ENCODE data around the gene PPFIBP2.

The PPFIBP2 gene

DNA sequence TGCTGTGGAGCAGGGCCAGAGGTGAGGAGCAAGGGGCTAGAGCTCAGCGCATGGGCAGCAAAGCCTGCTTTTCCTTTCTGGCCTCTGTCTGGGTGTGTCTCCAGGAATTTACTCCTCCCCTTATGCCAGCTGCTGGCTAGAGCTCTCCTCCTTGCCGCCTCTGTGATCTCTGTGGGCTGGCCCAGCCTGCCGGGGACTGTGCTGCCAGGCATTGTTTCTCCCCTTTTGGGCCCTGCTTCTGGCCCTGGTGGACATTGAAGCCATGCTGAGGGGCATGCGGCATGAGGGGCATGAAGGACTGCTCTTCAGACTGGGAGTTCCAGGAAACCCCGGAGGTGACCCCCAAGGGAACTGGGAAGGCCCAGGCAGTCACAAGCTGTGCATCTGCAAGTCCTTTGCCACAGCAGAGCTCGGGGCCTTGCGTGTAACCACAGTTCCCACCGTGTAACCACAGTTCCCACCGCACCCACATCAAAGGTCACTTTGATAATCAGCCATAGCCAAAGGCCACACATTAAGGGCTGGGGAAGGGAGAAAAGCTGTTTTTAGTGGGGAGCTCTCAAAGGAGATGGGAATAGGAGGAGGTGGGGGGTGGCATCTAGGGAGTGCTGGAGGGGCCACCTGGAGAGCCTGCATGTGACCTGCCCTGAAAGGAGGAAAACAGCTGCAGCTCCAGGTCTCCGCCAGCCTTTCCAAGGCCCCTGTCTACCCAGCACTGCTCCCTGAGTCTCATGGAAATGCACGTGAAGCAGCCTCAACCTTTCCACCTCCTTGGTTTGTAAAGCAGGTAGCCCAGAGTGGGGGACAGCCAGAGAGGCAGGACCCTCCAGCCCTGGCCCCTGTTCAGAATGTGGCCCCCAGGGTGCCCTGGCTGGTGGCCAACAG is 62.3 kb downstream of the PPFIBP2 start:
- DNase-seq, result peak in 12 of 56 donors; percentile 12 to 63 (median 37)

DNA sequence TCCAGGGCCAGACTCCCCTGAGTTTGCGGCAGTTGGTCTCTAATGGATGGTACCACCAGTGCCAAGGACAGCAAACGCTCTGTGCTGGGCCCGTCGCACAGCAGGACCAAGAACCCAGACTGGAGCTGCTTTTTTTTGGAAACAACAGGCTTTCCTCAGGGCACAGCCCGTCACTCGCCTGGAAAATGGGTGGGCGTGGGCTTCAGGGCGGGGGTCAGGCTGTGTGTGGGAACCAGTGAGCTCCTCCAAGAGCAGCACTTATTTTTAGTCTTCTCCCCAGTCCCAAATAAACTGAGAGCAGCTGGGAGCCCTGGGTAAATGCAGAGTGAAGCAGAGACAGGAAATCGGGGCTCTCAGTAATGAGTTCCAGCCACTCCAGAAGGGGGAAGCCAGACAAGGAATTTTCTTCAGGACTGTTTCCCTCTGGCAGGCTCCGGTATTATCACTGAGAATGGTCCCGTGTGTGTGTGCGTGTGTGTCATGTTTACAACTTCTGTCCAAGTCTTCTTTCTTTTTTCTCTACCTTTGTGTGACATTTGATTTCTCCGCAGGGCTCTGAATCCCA is 63.0 kb downstream of the PPFIBP2 start:
- DNase-seq, result peak in 3 of 56 donors; percentile 19 to 41 (median 32)

GRCh38 chr11:7577291-7578190 is 63.7 kb downstream of the PPFIBP2 start:
- DNase-seq, result peak in 53 of 56 donors; percentile 20 to 91 (median 78)

GRCh38 chr11:7578276-7578955 is 64.6 kb downstream of the PPFIBP2 start:
- peak in 6 of 56 donors; percentile 14 to 67 (median 56) for DNase-seq

DNA sequence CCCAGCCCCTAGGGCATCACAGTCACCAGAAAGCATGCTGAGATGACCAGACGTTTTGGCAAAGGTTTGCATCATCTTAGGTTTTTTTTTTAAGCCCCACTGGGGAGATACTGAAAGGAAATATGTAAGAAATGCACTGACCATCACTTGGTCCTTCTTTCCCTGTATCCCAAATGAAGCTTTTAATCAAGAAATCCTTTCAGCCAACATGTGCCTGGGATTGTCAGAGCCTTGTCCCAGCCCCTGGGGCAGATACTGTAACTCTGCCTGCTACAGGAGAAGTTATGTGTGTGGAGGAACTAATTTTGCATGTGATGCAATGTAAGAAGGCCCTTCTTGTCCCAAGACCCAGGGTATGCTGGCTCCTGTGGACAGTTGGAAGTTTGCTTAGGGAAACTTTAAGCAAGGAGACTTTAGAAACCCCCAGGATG is 65.6 kb downstream of the PPFIBP2 start:
- no peak for DNase-seq

GRCh38 chr11:7581021-7581590 is 67.3 kb downstream of the PPFIBP2 start:
- DNase-seq, result no peak

DNA sequence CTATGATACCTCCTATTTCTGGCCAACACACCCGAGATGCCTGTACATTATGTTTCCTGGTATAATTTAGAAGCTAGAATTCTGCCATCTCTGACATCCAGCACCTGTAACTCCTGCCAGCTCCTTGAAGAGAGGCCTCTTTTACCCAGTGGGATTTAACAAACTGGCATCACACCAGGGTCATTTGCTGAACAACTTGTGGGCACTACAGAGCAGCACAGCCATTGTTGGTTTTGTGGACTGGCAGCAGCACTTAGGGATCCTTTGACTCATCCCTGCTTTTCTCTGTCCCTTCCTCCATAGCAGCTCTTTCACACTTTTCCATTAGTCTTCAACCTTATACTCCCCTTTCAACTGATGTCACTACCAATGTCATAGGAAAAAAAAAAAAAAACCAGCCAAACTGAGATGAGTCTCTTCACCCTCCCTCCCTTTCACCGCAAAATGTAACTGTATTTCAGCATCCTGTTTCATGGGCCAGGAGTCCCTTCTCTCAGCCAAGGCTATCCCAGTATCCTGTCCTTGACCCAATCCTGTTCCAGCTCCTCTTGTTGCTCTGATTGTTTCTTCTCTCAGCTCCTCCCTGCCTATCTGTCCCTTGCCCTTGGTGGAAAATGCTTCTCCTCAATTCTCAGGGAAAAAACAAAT is 68.7 kb downstream of the PPFIBP2 start:
- DNase-seq, result peak in 1 of 56 donors; percentile 27

- no peak for DNase-seq
Observed at GRCh38 chr11:7583248-7583647, 69.4 kb downstream of the PPFIBP2 start.

DNA sequence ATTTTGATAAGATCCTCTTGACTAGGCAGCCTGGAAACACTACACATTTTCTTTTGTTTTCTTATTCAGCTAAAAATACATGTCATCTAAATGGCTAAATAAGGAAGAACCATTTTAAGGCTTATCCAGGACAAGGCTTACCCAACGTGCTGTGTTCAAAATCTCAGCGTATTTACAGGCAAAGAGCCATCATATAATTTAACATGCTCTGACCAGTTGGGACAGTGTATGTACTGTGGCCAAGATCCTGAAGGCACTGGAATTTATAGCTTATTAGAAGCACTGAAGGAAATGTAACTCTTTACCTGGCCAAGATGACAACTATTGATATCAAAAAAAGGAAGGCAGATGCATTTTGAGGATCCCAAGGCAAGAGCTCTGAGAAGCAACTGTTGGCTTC is 71.1 kb downstream of the PPFIBP2 start:
- no peak for DNase-seq

DNA sequence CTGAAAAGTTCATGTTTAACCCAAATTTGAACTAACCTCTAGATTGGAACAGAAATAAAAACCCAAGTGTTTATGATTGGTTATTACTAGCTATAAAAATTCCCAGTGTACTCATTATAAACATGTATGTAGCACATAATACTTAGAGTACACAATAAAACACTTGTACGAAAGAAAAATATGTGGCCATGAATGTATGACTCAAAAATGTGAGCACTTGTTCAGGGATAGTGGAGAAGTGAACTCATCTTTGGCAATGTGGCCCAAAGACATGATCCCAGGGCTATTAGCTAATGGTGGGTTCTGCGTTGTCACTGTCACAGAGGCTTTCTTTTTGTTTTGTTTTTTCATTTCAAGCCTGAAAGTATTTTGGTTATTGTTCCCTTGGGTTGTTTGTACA is 72.0 kb downstream of the PPFIBP2 start:
- peak in 1 of 56 donors; percentile 11 for DNase-seq

DNA sequence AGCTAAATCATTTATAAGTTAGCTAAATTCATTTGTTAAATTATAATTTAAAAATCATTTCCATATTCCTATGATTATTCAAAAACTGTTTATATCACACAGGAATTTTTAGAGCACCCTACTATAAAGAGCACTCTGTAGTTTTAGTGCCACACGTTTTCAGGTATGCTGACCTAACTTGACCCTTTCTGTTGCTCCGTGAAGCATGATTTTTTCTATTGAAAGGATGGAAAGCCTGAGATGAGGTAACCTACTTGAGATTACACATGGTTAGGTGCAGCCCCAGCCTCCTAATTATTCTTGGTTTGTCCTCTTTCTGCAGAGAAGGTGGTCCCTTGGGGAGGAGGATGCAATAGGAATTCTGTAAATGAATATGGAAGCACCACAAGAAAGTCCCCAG is 72.6 kb downstream of the PPFIBP2 start:
- DNase-seq, result no peak

DNA sequence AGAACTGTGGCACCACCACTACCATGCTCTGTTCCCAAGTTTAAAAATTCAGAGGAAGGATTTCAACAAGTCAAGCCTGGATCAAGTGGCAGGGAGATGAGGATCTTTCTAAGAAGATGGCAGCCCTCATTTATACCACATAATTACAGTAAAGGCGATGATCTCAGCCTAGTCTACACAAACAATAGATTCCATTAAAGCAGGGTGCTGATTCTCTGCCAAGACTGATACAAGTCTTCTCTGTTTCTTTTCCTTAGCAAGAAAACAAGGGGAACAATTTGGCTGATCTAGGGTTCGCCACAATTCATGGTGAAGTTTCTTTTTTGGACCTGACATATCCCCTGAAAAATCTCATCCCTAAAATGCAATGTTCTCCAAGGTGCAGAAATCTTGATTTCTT is 73.9 kb downstream of the PPFIBP2 start:
- DNase-seq, result peak in 4 of 56 donors; percentile 9 to 61 (median 47)

DNA sequence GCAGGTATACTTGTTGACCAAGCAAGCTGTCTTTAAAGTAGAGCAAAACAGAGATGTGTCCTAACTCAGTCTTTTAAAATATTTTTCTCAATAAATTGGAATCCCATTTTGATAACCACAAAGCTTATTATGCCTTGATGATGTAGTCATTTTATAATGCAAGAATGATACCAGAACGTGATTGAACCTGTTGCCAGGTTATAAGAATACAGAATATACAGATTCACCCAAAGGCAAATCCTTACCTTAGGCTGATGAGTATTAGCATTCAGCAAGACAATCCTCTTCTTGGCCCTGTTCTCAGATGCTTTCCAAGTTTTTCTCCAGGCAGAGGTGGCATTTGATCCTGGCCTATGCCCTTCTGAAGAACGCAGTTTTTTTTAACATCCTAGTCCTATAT is 76.1 kb downstream of the PPFIBP2 start:
- no peak for DNase-seq

DNA sequence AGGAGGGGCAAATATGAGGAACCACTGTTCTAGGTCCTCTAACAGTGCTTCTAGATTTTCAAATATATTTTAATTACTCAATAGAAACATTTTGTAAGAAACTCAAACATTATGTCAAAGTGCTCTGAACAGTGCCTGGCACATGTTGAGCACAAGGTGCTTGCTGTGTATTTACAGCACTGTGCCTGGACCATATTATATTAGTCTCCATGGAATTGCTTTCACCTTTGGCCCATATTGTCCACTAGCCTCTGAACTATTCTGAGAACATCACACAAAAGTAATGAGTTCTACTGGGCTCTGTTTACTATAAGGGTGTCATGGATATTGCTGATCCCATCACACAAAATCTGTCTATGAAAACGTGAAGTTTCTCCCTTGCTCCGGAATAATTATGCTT is 76.7 kb downstream of the PPFIBP2 start:
- DNase-seq, result no peak

DNA sequence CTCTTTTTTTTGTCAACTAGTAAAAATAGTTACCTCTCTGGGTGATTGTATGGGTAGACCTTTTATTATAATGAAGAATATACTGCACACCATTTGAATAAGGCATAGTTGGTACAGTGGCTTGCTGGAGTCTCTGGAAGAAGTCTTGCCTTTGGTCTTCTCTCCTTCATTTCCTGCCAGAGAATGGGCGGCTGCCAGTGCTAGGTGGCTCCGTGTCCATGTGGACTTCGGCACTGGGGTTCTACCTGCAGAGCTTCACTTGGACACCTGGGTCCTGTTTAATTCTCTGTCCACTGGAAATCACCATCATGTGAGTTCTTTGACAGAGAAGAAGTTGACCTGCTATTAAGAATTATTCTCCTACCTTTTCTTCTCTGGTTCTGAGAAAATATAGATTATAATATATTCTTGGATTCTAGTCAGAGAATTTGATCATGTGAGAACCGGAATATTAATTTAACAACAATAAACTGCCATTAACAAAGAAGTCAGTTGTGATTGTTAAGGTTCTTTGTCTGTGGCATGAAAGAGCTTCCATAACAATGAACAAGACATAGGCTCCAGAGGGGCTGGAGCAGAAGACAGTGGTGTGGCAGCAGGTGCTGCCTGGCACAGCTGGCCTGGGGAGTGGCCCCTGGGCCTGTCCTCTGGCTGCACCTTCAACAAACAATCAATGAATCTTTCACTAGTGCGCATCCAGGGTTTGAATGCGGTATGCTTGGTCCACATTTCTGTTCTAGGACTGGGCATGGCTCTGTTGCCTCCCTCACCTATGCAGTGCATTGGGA is 77.5 kb downstream of the PPFIBP2 start:
- peak in 17 of 56 donors; percentile 19 to 56 (median 38) for DNase-seq

GRCh38 chr11:7591987-7592386 is 78.2 kb downstream of the PPFIBP2 start:
- DNase-seq, result no peak

DNA sequence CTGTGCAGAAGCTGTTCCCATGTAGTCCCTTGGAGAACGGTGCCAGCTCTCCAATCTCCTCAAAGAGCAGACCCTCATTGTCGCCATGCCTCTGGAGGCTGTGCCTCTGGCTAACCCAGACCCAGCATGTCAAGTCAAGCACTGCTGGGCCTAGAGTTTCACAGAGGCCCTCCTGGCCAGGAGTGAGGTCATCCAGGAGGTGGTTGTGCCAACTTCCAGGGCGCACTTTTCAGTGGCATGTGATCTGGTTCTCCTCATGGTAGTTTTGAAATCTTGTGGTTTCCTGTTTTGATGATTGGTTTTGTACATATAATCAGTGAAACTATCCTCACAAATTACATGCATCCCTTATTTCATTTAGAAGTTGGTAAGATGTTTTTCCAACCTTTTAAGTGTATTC is 78.9 kb downstream of the PPFIBP2 start:
- DNase-seq, result peak in 1 of 56 donors; percentile 17

- no peak for DNase-seq
Observed at GRCh38 chr11:7593481-7593880, 79.7 kb downstream of the PPFIBP2 start.
